ENCODE results near the gene CTRB1. TPM values are rescaled to one million over a fixed set of nuclear protein-coding genes. Genes with fewer than 3 reads are reported as not detected.
"Not testable (repeated sequence)": the region's sequence is repeated elsewhere in the genome, so short reads cannot be mapped to it uniquely, and the experiment has no call there.

The CTRB1 gene
- total RNA-seq, 3 donors from 2014 or later: 0.67 to 0.76 TPM; not detected in 1

DNA sequence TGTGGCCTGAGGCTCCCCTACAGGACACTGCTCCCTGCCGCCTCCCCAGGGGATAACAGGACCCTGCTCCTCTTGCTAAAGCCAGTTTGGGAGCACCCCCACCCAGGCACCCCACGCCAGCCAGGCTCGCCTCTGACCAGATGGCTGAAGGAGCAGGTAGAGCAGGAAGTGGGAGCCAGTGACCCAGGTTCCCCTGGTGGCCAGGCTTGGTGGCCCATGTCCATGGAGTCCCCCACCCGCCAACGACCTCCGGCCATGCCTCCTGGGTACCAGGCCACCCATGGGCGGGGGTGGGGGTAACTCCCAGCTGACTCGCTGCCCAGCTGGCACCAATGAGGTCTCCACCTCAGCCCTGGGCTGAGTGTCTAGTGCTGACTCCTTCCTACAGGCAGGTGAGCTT is 22.6 kb downstream of the CTRB1 start:
- intact Hi-C loops (cut with DNase I, micrococcal nuclease): no loop called here
- H3K4me1 ChIP-seq (ENCODE audit: low read depth): peaks cover 14% of the 10 kb centered on the region
- H3K36me3 ChIP-seq (ENCODE audit: low read depth): peaks cover 5% of the 10 kb centered on the region
- no peak for ATAC-seq
- no peak overlapping the region for H3K4me3 ChIP-seq
- TF ChIP-seq, protein P1, sequence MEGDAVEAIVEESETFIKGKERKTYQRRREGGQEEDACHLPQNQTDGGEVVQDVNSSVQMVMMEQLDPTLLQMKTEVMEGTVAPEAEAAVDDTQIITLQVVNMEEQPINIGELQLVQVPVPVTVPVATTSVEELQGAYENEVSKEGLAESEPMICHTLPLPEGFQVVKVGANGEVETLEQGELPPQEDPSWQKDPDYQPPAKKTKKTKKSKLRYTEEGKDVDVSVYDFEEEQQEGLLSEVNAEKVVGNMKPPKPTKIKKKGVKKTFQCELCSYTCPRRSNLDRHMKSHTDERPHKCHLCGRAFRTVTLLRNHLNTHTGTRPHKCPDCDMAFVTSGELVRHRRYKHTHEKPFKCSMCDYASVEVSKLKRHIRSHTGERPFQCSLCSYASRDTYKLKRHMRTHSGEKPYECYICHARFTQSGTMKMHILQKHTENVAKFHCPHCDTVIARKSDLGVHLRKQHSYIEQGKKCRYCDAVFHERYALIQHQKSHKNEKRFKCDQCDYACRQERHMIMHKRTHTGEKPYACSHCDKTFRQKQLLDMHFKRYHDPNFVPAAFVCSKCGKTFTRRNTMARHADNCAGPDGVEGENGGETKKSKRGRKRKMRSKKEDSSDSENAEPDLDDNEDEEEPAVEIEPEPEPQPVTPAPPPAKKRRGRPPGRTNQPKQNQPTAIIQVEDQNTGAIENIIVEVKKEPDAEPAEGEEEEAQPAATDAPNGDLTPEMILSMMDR (IDR thresholded peaks at IDR 0.05): no peak
- H3K9me3 ChIP-seq: no peaks in the 10 kb centered on the region
- DNase-seq: peak in 2 of 3 donors; percentile 30 to 40

DNA sequence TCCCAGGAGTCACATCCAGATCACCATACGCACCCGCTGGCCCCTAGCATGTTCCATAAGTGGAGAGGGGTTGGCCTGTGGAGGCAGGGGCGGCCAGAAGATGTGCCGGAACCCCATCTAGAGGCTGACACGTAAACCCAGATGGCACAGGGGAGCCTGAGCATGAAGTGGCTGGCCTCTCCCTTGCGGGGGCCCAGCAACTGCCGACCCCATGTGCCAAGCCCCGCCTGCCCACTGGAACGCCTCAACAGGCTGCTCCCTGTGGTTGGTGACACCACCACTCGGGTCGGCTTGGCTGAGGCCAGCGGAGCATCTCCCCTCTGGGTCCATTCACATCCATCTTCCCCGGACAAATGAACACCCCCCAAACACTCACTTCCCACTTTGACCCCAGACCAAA is 23.2 kb downstream of the CTRB1 start:
- Histone ChIP-seq H3K4me3 (no peak overlapping the region), H3K9me3 (no peaks in the 10 kb centered on the region), H3K4me1 (ENCODE audit: low read depth) (peaks cover 18% of the 10 kb centered on the region), H3K36me3 (ENCODE audit: low read depth) (peaks cover 5% of the 10 kb centered on the region)
- intact Hi-C loops (cut with DNase I, micrococcal nuclease): no loop called here
- no peak for ATAC-seq
- TF ChIP-seq, protein P1 (IDR thresholded peaks at IDR 0.05): no peak
- peak in 1 of 3 donors; percentile 46 for DNase-seq

DNA sequence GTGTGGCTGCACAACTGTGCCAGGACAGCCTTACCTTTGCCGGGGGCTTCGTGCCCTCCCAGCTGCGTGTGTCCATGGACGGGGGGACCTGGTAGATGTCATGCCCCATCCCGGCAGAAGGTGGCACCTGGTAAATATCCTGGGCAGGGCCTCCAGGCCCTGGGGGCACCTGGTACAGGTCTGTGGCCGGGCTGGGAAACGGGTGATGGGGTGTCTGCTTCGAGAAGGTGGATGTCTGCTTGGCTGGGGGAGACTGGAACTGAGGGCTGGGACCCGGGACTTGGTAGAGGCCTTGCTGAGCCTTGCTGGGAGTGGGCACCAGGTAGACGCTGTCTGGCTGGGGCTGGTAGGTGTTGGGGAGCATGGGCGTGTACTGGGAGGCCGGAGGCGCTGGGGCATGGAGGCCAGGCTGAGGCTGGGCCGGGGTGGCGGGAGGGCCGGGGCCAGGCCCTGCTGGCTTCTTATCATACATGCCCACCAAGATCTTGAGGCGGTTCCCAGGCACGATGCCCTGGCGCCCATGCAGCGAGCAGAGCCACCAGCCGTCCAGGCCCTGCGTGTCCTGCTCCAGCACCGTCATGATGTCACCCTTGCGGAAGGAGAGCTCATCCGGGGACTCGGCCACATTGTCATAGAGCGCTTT is 23.8 kb downstream of the CTRB1 start:
- H3K9me3 ChIP-seq; intact Hi-C loops (cut with DNase I, micrococcal nuclease); ATAC-seq; H3K36me3 ChIP-seq (ENCODE audit: low read depth); H3K4me3 ChIP-seq: not testable (repeated sequence)
- H3K4me1 ChIP-seq (ENCODE audit: low read depth): peaks cover 22% of the 10 kb centered on the region
- DNase-seq: peak in 1 of 3 donors; percentile 34

- TF ChIP-seq, protein P1 (IDR thresholded peaks at IDR 0.05): no peak
- intact Hi-C loops (cut with DNase I, micrococcal nuclease): no loop called here
These were observed 25.0 kb downstream of the CTRB1 start for GRCh38 chr16:75243667-75244224.

GRCh38 chr16:75244225-75244809 is 25.5 kb downstream of the CTRB1 start:
- H3K36me3 ChIP-seq (ENCODE audit: low read depth): peaks cover 5% of the 10 kb centered on the region
- TF ChIP-seq, protein P1 (IDR thresholded peaks at IDR 0.05): no peak
- H3K9me3 ChIP-seq: no peaks in the 10 kb centered on the region
- no peak overlapping the region for H3K4me3 ChIP-seq
- peak; percentile 55 to 75 (median 64) for DNase-seq
- intact Hi-C loops (cut with DNase I, micrococcal nuclease): no loop called here
- H3K4me1 ChIP-seq (ENCODE audit: low read depth): peaks cover 40% of the 10 kb centered on the region
- peak; percentile 6 for ATAC-seq

More at GRCh38 chr16:75243667-75244224, 25.0 kb downstream of the CTRB1 start:
- Histone ChIP-seq H3K9me3 (no peaks in the 10 kb centered on the region), H3K4me3 (no peak overlapping the region), H3K4me1 (ENCODE audit: low read depth) (peaks cover 34% of the 10 kb centered on the region), H3K36me3 (ENCODE audit: low read depth) (peaks cover 5% of the 10 kb centered on the region)
- no peak for ATAC-seq
- peak in 1 of 3 donors; percentile 47 for DNase-seq

Measured in mucosa of descending colon (tissue), 3 donors.